ENCODE measurements around the gene SLC17A6. TPM values are rescaled to one million over a fixed set of nuclear protein-coding genes. Genes with fewer than 3 reads are reported as not detected.

Gene SLC17A6
- total and polyA plus RNA-seq, 4 donors = not detected

GRCh38 chr11:22341588-22341931 lies 3.4 kb downstream of the SLC17A6 start:
- Histone ChIP-seq H3K9ac (ENCODE audit: insufficient read depth in 1 of 2, low read length in 2 of 2) (no peak overlapping the region), H3K36me3 (ENCODE audit: control insufficient read depth in 4 of 4, insufficient read depth in 4 of 4, low read length in 4 of 4) (no peaks in the 10 kb centered on the region), H3K4me3 (no peak overlapping the region), H3K27me3 (ENCODE audit: control insufficient read depth in 3 of 3, insufficient read depth in 3 of 3, low read length in 2 of 3) (peaks cover 13 to 80% (median 69%) of the 10 kb centered on the region in 3 donors), H3K27ac (ENCODE audit: low read depth in 1 of 2, low read length in 1 of 2) (no peak overlapping the region), H3K4me1 (ENCODE audit: control insufficient read depth in 5 of 5, insufficient read depth in 5 of 5, low read length in 5 of 5) (no peaks in the 10 kb centered on the region), H3K9me3 (ENCODE audit: control insufficient read depth in 4 of 4, insufficient read depth in 3 of 4, low read length in 3 of 4) (peaks cover 0 to 15% (median 0%) of the 10 kb centered on the region in 4 donors)
- no peak for TF ChIP-seq CTCF (IDR thresholded peaks at IDR 0.05; ENCODE audit: control extremely low read depth, extremely low read depth)
- ATAC-seq (ENCODE audit: insufficient read depth, low FRiP score) (no peak), DNase-seq (no peak)
- 9 to 11% methylated on average over 23 of the region's 23 CpGs for WGBS, 2 donors

DNA sequence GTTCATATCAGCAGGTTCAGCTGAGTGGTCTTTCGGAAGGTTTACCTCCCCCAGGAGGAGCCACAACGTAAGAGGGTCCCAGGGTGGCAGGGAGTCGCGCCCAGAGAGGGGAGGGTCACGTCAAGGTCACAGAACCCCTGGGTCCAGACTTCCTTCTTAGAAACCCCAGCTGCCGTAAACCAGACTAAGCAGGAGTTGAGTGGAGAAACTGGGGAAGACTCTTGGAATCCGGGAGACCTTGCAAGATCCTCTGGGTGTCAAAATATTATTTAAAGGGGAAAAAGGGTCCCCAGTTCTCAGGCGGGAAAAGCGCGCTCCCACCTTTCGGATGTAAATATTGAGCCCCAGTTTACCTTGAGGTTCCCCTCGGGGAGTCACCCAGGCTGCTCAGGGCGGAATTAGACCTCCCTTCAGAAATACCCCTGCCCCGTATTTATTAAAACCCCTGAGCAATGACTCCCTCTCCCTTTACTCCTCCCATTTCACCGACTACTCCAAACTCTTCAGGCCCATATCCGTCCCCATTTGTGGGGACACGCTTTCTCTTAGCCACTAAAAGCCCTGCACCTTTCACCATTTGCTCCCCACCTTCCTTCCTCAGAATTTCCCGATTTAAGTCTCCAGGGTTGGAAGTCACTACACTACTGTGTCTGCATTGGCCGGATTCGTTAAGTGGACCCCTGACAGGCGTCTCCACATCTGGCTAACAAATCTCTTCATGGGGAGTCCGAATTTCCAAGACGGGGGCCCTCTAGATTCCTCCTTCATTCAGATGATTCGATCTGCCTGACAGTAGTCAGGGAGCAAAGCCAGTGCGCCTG lies 4.2 kb downstream of the SLC17A6 start:
- DNase-seq = no peak
- Histone ChIP-seq H3K9me3 (ENCODE audit: control insufficient read depth in 4 of 4, insufficient read depth in 3 of 4, low read length in 3 of 4) (peaks cover 0 to 15% (median 0%) of the 10 kb centered on the region in 4 donors), H3K4me1 (ENCODE audit: control insufficient read depth in 5 of 5, insufficient read depth in 5 of 5, low read length in 5 of 5) (no peaks in the 10 kb centered on the region), H3K27me3 (ENCODE audit: control insufficient read depth in 3 of 3, insufficient read depth in 3 of 3, low read length in 2 of 3) (peaks cover 13 to 82% (median 67%) of the 10 kb centered on the region in 3 donors), H3K27ac (ENCODE audit: low read depth in 1 of 2, low read length in 1 of 2) (no peak overlapping the region), H3K9ac (ENCODE audit: insufficient read depth in 1 of 2, low read length in 2 of 2) (no peak overlapping the region), H3K36me3 (ENCODE audit: control insufficient read depth in 4 of 4, insufficient read depth in 4 of 4, low read length in 4 of 4) (no peaks in the 10 kb centered on the region), H3K4me3 (no peak overlapping the region)
- no peak for ATAC-seq (ENCODE audit: insufficient read depth, low FRiP score)
- no peak for TF ChIP-seq CTCF (IDR thresholded peaks at IDR 0.05; ENCODE audit: control extremely low read depth, extremely low read depth)
- WGBS, 2 donors = 8 to 9% methylated on average over 25 of the region's 25 CpGs

GRCh38 chr11:22343032-22343324 lies 4.8 kb downstream of the SLC17A6 start:
- Histone ChIP-seq H3K27me3 (ENCODE audit: control insufficient read depth in 3 of 3, insufficient read depth in 3 of 3, low read length in 2 of 3) (peaks cover 13 to 78% (median 62%) of the 10 kb centered on the region in 3 donors), H3K9me3 (ENCODE audit: control insufficient read depth in 4 of 4, insufficient read depth in 3 of 4, low read length in 3 of 4) (peaks cover 0 to 15% (median 0%) of the 10 kb centered on the region in 4 donors), H3K27ac (ENCODE audit: low read depth in 1 of 2, low read length in 1 of 2) (no peak overlapping the region), H3K4me3 (no peak overlapping the region), H3K9ac (ENCODE audit: insufficient read depth in 1 of 2, low read length in 2 of 2) (no peak overlapping the region), H3K36me3 (ENCODE audit: control insufficient read depth in 4 of 4, insufficient read depth in 4 of 4, low read length in 4 of 4) (no peaks in the 10 kb centered on the region), H3K4me1 (ENCODE audit: control insufficient read depth in 5 of 5, insufficient read depth in 5 of 5, low read length in 5 of 5) (no peaks in the 10 kb centered on the region)
- WGBS, 2 donors = 1 to 4% methylated on average over 6 of the region's 6 CpGs
- no peak for DNase-seq
- no peak for TF ChIP-seq CTCF (IDR thresholded peaks at IDR 0.05; ENCODE audit: control extremely low read depth, extremely low read depth)
- no peak for ATAC-seq (ENCODE audit: insufficient read depth, low FRiP score)
